Fibroblast of the aortic adventitia (primary cell): ENCODE results near the gene SEMA7A. TPM values are rescaled to one million over a fixed set of nuclear protein-coding genes. Genes with fewer than 3 reads are reported as not detected.

ENCODE experiments used
- DNase-seq: peaks from one replicate; pipeline ENCODE4 v3.0.0-alpha.2; 2010; ENCODE audit warnings: low read depth
- H3K4me3 ChIP-seq: 2 replicates; pipeline ENCODE4 v1.5.1; 2011; ENCODE audit warnings: low read depth, mild to moderate bottlenecking, control low read depth, low read length, moderate library complexity
- total RNA-seq: library from RNA; depleted of rRNA; stranded (reverse); fragments of >200 nt; gene quantifications from 2 replicates; pipeline ENCODE4 v1.2.3, GENCODE V29; 2012; ENCODE audit warnings: low replicate concordance
- TF ChIP-seq, protein P1 (sequence below): IDR thresholded peaks from 2 replicates; pipeline ENCODE4 v1.5.1; 2011; ENCODE audit warnings: mild to moderate bottlenecking, low read length, control low read depth, inconsistent platforms; ENCODE audit not compliant: insufficient read depth

The SEMA7A gene
- total RNA-seq, 1 donor: 7.9 TPM

DNA sequence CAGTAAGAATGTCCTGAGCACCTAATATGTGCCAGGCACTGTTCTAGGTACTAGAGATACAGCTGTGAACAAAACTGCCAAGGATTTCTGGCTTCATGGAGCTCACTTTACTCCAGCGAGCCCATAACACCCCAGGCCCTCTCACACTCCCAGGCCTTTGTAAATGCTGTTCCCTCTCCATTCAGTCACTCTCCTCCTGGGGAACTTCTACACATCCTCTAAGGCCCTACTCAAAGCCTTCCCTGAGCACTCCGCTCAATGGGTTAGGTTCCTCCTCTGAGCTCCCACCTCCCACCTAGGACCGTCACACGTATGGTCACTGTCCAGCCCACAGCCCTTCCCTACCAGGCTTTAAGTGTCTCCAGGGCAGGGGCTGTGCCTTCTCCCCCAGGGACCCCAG, 27.2 kb downstream of the SEMA7A start:
- no peak for DNase-seq
- H3K4me3 ChIP-seq: no peak overlapping the region
- TF ChIP-seq, protein P1, sequence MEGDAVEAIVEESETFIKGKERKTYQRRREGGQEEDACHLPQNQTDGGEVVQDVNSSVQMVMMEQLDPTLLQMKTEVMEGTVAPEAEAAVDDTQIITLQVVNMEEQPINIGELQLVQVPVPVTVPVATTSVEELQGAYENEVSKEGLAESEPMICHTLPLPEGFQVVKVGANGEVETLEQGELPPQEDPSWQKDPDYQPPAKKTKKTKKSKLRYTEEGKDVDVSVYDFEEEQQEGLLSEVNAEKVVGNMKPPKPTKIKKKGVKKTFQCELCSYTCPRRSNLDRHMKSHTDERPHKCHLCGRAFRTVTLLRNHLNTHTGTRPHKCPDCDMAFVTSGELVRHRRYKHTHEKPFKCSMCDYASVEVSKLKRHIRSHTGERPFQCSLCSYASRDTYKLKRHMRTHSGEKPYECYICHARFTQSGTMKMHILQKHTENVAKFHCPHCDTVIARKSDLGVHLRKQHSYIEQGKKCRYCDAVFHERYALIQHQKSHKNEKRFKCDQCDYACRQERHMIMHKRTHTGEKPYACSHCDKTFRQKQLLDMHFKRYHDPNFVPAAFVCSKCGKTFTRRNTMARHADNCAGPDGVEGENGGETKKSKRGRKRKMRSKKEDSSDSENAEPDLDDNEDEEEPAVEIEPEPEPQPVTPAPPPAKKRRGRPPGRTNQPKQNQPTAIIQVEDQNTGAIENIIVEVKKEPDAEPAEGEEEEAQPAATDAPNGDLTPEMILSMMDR: no peak

GRCh38 chr15:74405823-74406222, 27.9 kb downstream of the SEMA7A start:
- TF ChIP-seq, protein P1: no peak
- no peak for DNase-seq
- no peak overlapping the region for H3K4me3 ChIP-seq

DNA sequence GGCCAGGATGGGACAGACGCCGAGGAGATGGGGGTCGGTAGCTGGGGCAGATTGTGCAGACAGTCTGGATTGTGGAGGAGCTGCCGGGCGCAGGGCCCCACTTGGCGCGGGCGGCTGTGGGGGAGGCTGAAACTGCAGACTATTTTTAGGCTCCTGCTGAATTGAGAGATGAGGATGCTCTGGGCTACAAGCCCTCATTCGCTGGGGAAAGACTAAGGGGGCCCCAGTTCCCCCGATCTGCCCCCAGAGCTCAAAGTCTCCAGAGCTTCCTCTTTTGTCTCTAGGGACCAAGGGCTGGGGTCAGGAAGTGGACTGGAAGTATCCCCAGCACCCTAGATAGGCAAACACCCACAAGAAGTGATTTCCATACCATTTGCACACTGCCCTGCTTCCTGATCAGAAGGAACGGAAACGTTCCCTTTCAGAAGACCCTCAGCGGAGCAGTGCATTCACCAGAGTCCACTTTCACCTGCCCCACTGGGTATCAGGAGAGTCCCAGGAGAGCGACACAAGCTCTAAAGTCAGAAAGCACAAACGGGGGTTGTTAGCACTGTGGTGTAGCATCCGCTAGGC, 29.7 kb downstream of the SEMA7A start:
- TF ChIP-seq, protein P1: no peak
- no peak for DNase-seq
- no peak overlapping the region for H3K4me3 ChIP-seq

DNA sequence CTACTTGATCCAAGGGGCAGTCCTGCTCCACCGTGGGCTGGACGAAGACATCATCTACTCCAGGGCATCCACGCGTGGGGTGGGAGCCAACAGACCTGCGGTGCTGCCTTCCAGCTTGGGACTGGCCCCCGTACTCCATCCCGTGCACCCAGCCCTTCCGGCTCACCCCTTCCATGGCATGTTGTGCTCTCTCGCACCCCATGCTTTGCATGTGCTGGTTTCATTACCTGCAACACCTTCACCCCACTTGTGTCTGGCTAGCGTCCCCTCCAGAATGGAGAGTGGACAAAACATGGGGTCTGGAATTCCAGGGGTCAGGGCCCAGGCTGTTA, 30.2 kb downstream of the SEMA7A start:
- H3K4me3 ChIP-seq: no peak overlapping the region
- TF ChIP-seq, protein P1: no peak
- no peak for DNase-seq

GRCh38 chr15:74402873-74403587, 30.7 kb downstream of the SEMA7A start:
- H3K4me3 ChIP-seq: no peak overlapping the region
- no peak for DNase-seq
- TF ChIP-seq, protein P1: no peak

DNA sequence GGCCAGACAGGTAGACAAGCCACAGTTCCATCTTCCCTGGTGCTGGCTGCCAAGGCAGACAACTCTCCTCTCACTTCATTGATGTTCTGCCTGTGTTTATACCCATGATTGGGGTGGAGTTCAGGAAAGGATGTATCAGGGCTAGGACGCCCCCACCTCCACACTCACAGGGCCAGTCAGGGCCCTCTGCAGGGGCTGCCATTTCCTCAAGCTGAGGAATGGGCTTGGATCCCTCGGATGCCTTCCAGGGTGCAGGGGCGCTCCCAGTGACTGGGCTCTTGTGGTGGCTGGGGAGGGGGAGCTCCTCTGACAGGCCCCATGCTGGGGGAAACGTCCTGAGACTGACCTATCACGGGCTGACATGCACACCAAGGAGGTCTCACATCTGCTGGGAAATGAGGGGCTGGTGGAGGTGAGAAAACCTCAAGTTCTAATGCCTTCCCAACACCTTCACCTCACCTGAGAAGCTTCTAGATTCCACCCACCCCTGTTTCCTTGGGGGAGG, 31.4 kb downstream of the SEMA7A start:
- TF ChIP-seq, protein P1: no peak
- DNase-seq: no peak
- no peak overlapping the region for H3K4me3 ChIP-seq
